ENCODE results near the gene MZF1. TPM values are rescaled to one million over a fixed set of nuclear protein-coding genes. Genes with fewer than 3 reads are reported as not detected.
A peak's percentile ranks its signal among the peaks of the same experiment; 100 is the strongest.

The MZF1 gene
- total and polyA plus RNA-seq, 9 of the 15 experiments (the other 6 are each of a cell fraction or from before 2014, with no cell fraction given) = 0.31 to 29.3 (median 11.5) TPM

- TF ChIP-seq TCF15 (CRISPR knock-in tag; IDR thresholded peaks at IDR 0.05) (no peak), RAD21 (CRISPR knock-in tag; conservative IDR thresholded peaks at IDR 0.05 in 1 of 2, IDR thresholded peaks at IDR 0.05 in 1 of 2) (peak; percentile 99), SOX6 (IDR thresholded peaks at IDR 0.05) (peak; percentile 70), ZNF766 (CRISPR knock-in tag; conservative IDR thresholded peaks at IDR 0.05) (peak; percentile 78; the same call in 1 of the 2 replicates), MAFK (IDR thresholded peaks at IDR 0.05; ENCODE audit: low read length) (peak; percentile 92), MEF2D (tag; conservative IDR thresholded peaks at IDR 0.05; ENCODE audit: low read depth) (0 out of 2 replicates have a peak, but pooled peaks have one; percentile 19), HMG20B (CRISPR knock-in tag; IDR thresholded peaks at IDR 0.05) (no peak), MYBL2 (IDR thresholded peaks at IDR 0.05; ENCODE audit: low read depth) (no peak), MYBL2 (CRISPR knock-in tag; IDR thresholded peaks at IDR 0.05; ENCODE audit: borderline replicate concordance) (no peak), PHB2 (IDR thresholded peaks at IDR 0.05; ENCODE audit: low read depth) (no peak), MCM5 (IDR thresholded peaks at IDR 0.05; ENCODE audit: low read depth) (no peak), PBX2 (CRISPR knock-in tag; IDR thresholded peaks at IDR 0.05; ENCODE audit: low read depth) (no peak), PBX2 (tag; conservative IDR thresholded peaks at IDR 0.05; ENCODE audit: low read depth) (no peak), CTCFL (IDR thresholded peaks at IDR 0.05; ENCODE audit: borderline replicate concordance, insufficient read depth, low read depth, low read length, poor library complexity, severe bottlenecking) (peak; percentile 72), SIRT6 (IDR thresholded peaks at IDR 0.05; ENCODE audit: low read depth, low read length) (no peak), NUFIP1 (IDR thresholded peaks at IDR 0.05; ENCODE audit: partially characterized antibody) (no peak), RBFOX2 (IDR thresholded peaks at IDR 0.05; ENCODE audit: low read depth, low read length) (peak; percentile 35; the same call in 1 of the 2 replicates), TAL1 (IDR thresholded peaks at IDR 0.05) (no peak), ETS1 (conservative IDR thresholded peaks at IDR 0.05; ENCODE audit: control insufficient read depth, low read depth, low read length) (no peak), ETV6 (IDR thresholded peaks at IDR 0.05; ENCODE audit: borderline replicate concordance in 1 of 2, low read depth in 2 of 2, low read length in 1 of 2) (no peak), ETV6 (CRISPR knock-in tag; IDR thresholded peaks at IDR 0.05; ENCODE audit: borderline replicate concordance) (no peak)
These were observed 8.3 kb upstream of the MZF1 start (continued) for GRCh38 chr19:58581227-58582141.

Data from K562 (cell line).